Heart right ventricle (tissue), 12 donors: Measurements from ENCODE around the gene HSPB6. TPM values are rescaled to one million over a fixed set of nuclear protein-coding genes. Genes with fewer than 3 reads are reported as not detected.

Experiments
- polyA plus RNA-seq, 2 donors: library from polyadenylated mRNA; stranded (reverse); fragments of 200-250 nt; gene quantifications; one replicate each; pipeline ENCODE4 v1.2.3, GENCODE V29; 2013
- total RNA-seq, 10 donors: library from RNA; stranded (reverse); fragmentation: NEBNext Ultra II Directional in 3 of 10; extraction: Animal tissue kit (Norgen Biotek cat#: 25700) in 3 of 10; gene quantifications; one replicate each; pipeline versions ENCODE4 v1.2.1 to v1.2.4, GENCODE V29; 2021 to 2023
- donor health status: ischemic (EF 13 %, LVEDD 7.1; RV severe dilation, severe dysfunction).
- donor health status: healthy with polysubstance abuse.
- donor health status: DM: no; HTN: yes; CAD: no.
- donor health status: DM: no; HTN: no; CAD: no.
- donor health status: ischemic (EF 25% LVEDD 6.9; RV normal size, moderate dysfunction).
- donor health status: ischemic (EF 25% LVEDD 5.7; RV mildly dilated, moderate dysfunction).
- donor health status: healthy.
- donor health status: nonischemic (EF 11% LVEDD 7.7; RV severe dilation, severe dysfunction).
- donor health status: DM: yes; HTN: yes; CAD: no.
- donor health status: PGD.
- donor health status: ischemic (EF 29% LVEDD 5.4; RV normal size, mild dysfunction).
- donor health status: nonischemic (EF 23%, LVEDD 6.1; RV moderate dilation, normal function).

Gene HSPB6
- total and polyA plus RNA-seq, 12 donors, result 387 to 1,269 (median 981) TPM

Other genes starting within 250 kb of the HSPB6 start
- 10 to 100 TPM in 3 of 10 donors, 1 to 10 TPM in 7; 2.0 to 15.7 (median 7.6) TPM for gene DMKN, start 243.4 kb downstream of the HSPB6 start, total RNA-seq
- 10 to 100 TPM in 1 of 2 donors, 1 to 10 TPM in 1; 7.8 to 32.2 TPM for gene DMKN, start 243.4 kb downstream of the HSPB6 start, polyA plus RNA-seq
- not detected for gene SBSN, start 228.7 kb downstream of the HSPB6 start, total RNA-seq
- under 1 TPM in 1 of 2 donors, not detected in 1; 0.20 TPM for gene SBSN, start 228.7 kb downstream of the HSPB6 start, polyA plus RNA-seq
- not detected for gene GAPDHS, start 223.6 kb downstream of the HSPB6 start, total RNA-seq
- gene GAPDHS, start 223.6 kb downstream of the HSPB6 start, polyA plus RNA-seq, result not detected
- 100 to 1,000 TPM in 3 of 10 donors, 10 to 100 TPM in 7; 62.8 to 103 (median 74.7) TPM for gene TMEM147, start 211.4 kb downstream of the HSPB6 start, total RNA-seq
- gene TMEM147, start 211.4 kb downstream of the HSPB6 start, polyA plus RNA-seq, result 100 to 1,000 TPM in 1 of 2 donors, 10 to 100 TPM in 1; 78.0 to 229 TPM
- not detected for gene ATP4A, start 193.4 kb downstream of the HSPB6 start, total RNA-seq
- gene ATP4A, start 193.4 kb downstream of the HSPB6 start, polyA plus RNA-seq, result not detected
- gene PMIS2, start 170.9 kb downstream of the HSPB6 start, total RNA-seq, result not detected
- not detected for gene PMIS2, start 170.9 kb downstream of the HSPB6 start, polyA plus RNA-seq
- 1 to 10 TPM; 3.2 to 9.3 (median 4.7) TPM for gene HAUS5, start 144.3 kb downstream of the HSPB6 start, total RNA-seq
- 10 to 100 TPM in 1 of 2 donors, 1 to 10 TPM in 1; 4.3 to 14.1 TPM for gene HAUS5, start 144.3 kb downstream of the HSPB6 start, polyA plus RNA-seq
- 10 to 100 TPM; 43.5 to 57.8 (median 53.2) TPM for gene RBM42, start 128.0 kb downstream of the HSPB6 start, total RNA-seq
- 10 to 100 TPM; 76.3 to 93.1 TPM for gene RBM42, start 128.0 kb downstream of the HSPB6 start, polyA plus RNA-seq
- under 1 TPM in 4 of 10 donors, not detected in 6; 0.26 to 0.55 (median 0.28) TPM for gene ETV2, start 115.3 kb downstream of the HSPB6 start, total RNA-seq
- 1 to 10 TPM in 1 of 2 donors, under 1 TPM in 1; 0.59 to 1.5 TPM for gene ETV2, start 115.3 kb downstream of the HSPB6 start, polyA plus RNA-seq
- gene COX6B1, start 108.7 kb downstream of the HSPB6 start, total RNA-seq, result 1,000 to 10,000 TPM; 1,085 to 1,585 (median 1,381) TPM
- 1,000 to 10,000 TPM; 2,189 to 5,346 TPM for gene COX6B1, start 108.7 kb downstream of the HSPB6 start, polyA plus RNA-seq
- gene UPK1A, start 90.5 kb downstream of the HSPB6 start, total RNA-seq, result under 1 TPM in 1 of 10 donors, not detected in 9; 0.38 TPM
- gene UPK1A, start 90.5 kb downstream of the HSPB6 start, polyA plus RNA-seq, result under 1 TPM in 1 of 2 donors, not detected in 1; 0.03 TPM
- under 1 TPM in 1 of 10 donors, not detected in 9; 0.12 TPM for gene ZBTB32, start 52.5 kb downstream of the HSPB6 start, total RNA-seq
- gene ZBTB32, start 52.5 kb downstream of the HSPB6 start, polyA plus RNA-seq, result under 1 TPM in 1 of 2 donors, not detected in 1; 0.03 TPM
- 10 to 100 TPM; 10.8 to 19.2 (median 14.6) TPM for gene KMT2B, start 39.0 kb downstream of the HSPB6 start, total RNA-seq
- gene KMT2B, start 39.0 kb downstream of the HSPB6 start, polyA plus RNA-seq, result 10 to 100 TPM; 15.0 to 28.7 TPM
- 10 to 100 TPM in 1 of 10 donors, 1 to 10 TPM in 9; 1.1 to 17.1 (median 2.3) TPM for gene IGFLR1, start 14.6 kb downstream of the HSPB6 start, total RNA-seq
- gene IGFLR1, start 14.6 kb downstream of the HSPB6 start, polyA plus RNA-seq, result 10 to 100 TPM in 1 of 2 donors, 1 to 10 TPM in 1; 6.6 to 13.3 TPM
- gene U2AF1L4, start 11.6 kb downstream of the HSPB6 start, total RNA-seq, result 10 to 100 TPM; 17.4 to 35.1 (median 20.3) TPM
- 10 to 100 TPM; 11.5 to 57.7 TPM for gene U2AF1L4, start 11.6 kb downstream of the HSPB6 start, polyA plus RNA-seq
- 10 to 100 TPM; 34.8 to 70.7 (median 44.9) TPM for gene PSENEN, start 11.4 kb downstream of the HSPB6 start, total RNA-seq
- 100 to 1,000 TPM in 1 of 2 donors, 10 to 100 TPM in 1; 69.3 to 149 TPM for gene PSENEN, start 11.4 kb downstream of the HSPB6 start, polyA plus RNA-seq
- gene LIN37, start 8.5 kb downstream of the HSPB6 start, total RNA-seq, result 1 to 10 TPM; 4.0 to 9.3 (median 4.8) TPM
- 10 to 100 TPM; 25.2 to 29.4 TPM for gene LIN37, start 8.5 kb downstream of the HSPB6 start, polyA plus RNA-seq
- gene PROSER3, start 1.1 kb upstream of the HSPB6 start, total RNA-seq, result 10 to 100 TPM in 5 of 10 donors, 1 to 10 TPM in 5; 7.0 to 14.7 (median 9.7) TPM
- gene PROSER3, start 1.1 kb upstream of the HSPB6 start, polyA plus RNA-seq, result 1 to 10 TPM; 5.5 to 9.7 TPM
- gene ARHGAP33, start 18.5 kb upstream of the HSPB6 start, total RNA-seq, result 1 to 10 TPM; 1.3 to 9.5 (median 5.6) TPM
- gene ARHGAP33, start 18.5 kb upstream of the HSPB6 start, polyA plus RNA-seq, result 10 to 100 TPM in 1 of 2 donors, 1 to 10 TPM in 1; 2.2 to 10.1 TPM
- not detected for gene PRODH2, start 55.8 kb upstream of the HSPB6 start, total RNA-seq
- gene PRODH2, start 55.8 kb upstream of the HSPB6 start, polyA plus RNA-seq, result not detected
- under 1 TPM in 2 of 10 donors, not detected in 8; 0.07 to 0.12 TPM for gene NPHS1, start 95.5 kb upstream of the HSPB6 start, total RNA-seq
- gene NPHS1, start 95.5 kb upstream of the HSPB6 start, polyA plus RNA-seq, result not detected
- under 1 TPM in 2 of 10 donors, not detected in 8; 0.12 to 0.35 TPM for gene KIRREL2, start 99.9 kb upstream of the HSPB6 start, total RNA-seq
- gene KIRREL2, start 99.9 kb upstream of the HSPB6 start, polyA plus RNA-seq, result not detected
- gene APLP1, start 111.5 kb upstream of the HSPB6 start, total RNA-seq, result 10 to 100 TPM; 13.6 to 63.5 (median 26.0) TPM
- 10 to 100 TPM in 1 of 2 donors, 1 to 10 TPM in 1; 2.7 to 24.2 TPM for gene APLP1, start 111.5 kb upstream of the HSPB6 start, polyA plus RNA-seq
- gene NFKBID, start 143.5 kb upstream of the HSPB6 start, total RNA-seq, result 1 to 10 TPM in 9 of 10 donors, under 1 TPM in 1; 0.66 to 7.8 (median 3.7) TPM
- gene NFKBID, start 143.5 kb upstream of the HSPB6 start, polyA plus RNA-seq, result 1 to 10 TPM; 2.3 to 4.8 TPM
- 10 to 100 TPM in 1 of 10 donors, 1 to 10 TPM in 9; 1.7 to 22.8 (median 4.5) TPM for gene HCST, start 145.5 kb upstream of the HSPB6 start, total RNA-seq
- gene HCST, start 145.5 kb upstream of the HSPB6 start, polyA plus RNA-seq, result 10 to 100 TPM; 10.6 to 17.6 TPM
- gene TYROBP, start 151.3 kb upstream of the HSPB6 start, total RNA-seq, result 100 to 1,000 TPM in 1 of 10 donors, 10 to 100 TPM in 6, 1 to 10 TPM in 3; 8.4 to 122 (median 18.2) TPM
- 10 to 100 TPM; 23.9 to 60.9 TPM for gene TYROBP, start 151.3 kb upstream of the HSPB6 start, polyA plus RNA-seq
- 1 to 10 TPM; 3.4 to 9.6 (median 5.8) TPM for gene LRFN3, start 179.3 kb upstream of the HSPB6 start, total RNA-seq
- gene LRFN3, start 179.3 kb upstream of the HSPB6 start, polyA plus RNA-seq, result 1 to 10 TPM; 3.7 to 8.2 TPM
- gene SDHAF1, start 238.2 kb upstream of the HSPB6 start, total RNA-seq, result 10 to 100 TPM in 5 of 10 donors, 1 to 10 TPM in 5; 7.3 to 13.4 (median 10.2) TPM
- gene SDHAF1, start 238.2 kb upstream of the HSPB6 start, polyA plus RNA-seq, result 10 to 100 TPM in 1 of 2 donors, 1 to 10 TPM in 1; 7.7 to 26.6 TPM